HG03521 (cell line): ENCODE data around the gene FGF16.
"Not testable (repeated sequence)": the region's sequence is repeated elsewhere in the genome, so short reads cannot be mapped to it uniquely, and the experiment has no call there.

Experiments used
- ATAC-seq: cut with Tn5 transposase; IDR thresholded peaks from one replicate; pipeline ENCODE4 v1.9.1; 2021; ENCODE audit warnings: mild to moderate bottlenecking, moderate library complexity; ENCODE audit not compliant: unreplicated experiment

The FGF16 gene

GRCh38 chrX:77446908-77447652 is at the start of gene FGF16:
Gene FGF16, plus strand, starts transcription at chrX:77447389. Its CDS starts 286 bp downstream, at chrX:77447675.
- no peak for ATAC-seq

- no peak for ATAC-seq
Observed at GRCh38 chrX:77398330-77398954, 48.7 kb upstream of the FGF16 start.

- ATAC-seq = no peak
Observed at GRCh38 chrX:77404419-77404818, 42.8 kb upstream of the FGF16 start.

- ATAC-seq = not testable (repeated sequence)
Observed at GRCh38 chrX:77407821-77408220, 39.4 kb upstream of the FGF16 start.

- no peak for ATAC-seq
Observed at GRCh38 chrX:77412631-77413030, 34.6 kb upstream of the FGF16 start.

GRCh38 chrX:77415161-77415560 is 32.0 kb upstream of the FGF16 start:
- ATAC-seq = no peak

GRCh38 chrX:77415882-77416281 is 31.3 kb upstream of the FGF16 start:
- ATAC-seq = no peak

- no peak for ATAC-seq
Observed at GRCh38 chrX:77422891-77423648, 24.1 kb upstream of the FGF16 start.

GRCh38 chrX:77426811-77427210 is 20.4 kb upstream of the FGF16 start:
- ATAC-seq = no peak

GRCh38 chrX:77427611-77428010 is 19.6 kb upstream of the FGF16 start:
- ATAC-seq = no peak

- no peak for ATAC-seq
Observed at GRCh38 chrX:77428551-77428950, 18.6 kb upstream of the FGF16 start.

- ATAC-seq = no peak
Observed at GRCh38 chrX:77431227-77431626, 16.0 kb upstream of the FGF16 start.

GRCh38 chrX:77433001-77433400 is 14.2 kb upstream of the FGF16 start:
- no peak for ATAC-seq

- no peak for ATAC-seq
Observed at GRCh38 chrX:77434962-77435361, 12.2 kb upstream of the FGF16 start.

GRCh38 chrX:77436271-77436670 is 10.9 kb upstream of the FGF16 start:
- ATAC-seq = no peak

GRCh38 chrX:77436682-77437081 is 10.5 kb upstream of the FGF16 start:
- ATAC-seq = no peak

GRCh38 chrX:77440330-77440729 is 6.9 kb upstream of the FGF16 start:
- ATAC-seq = no peak

GRCh38 chrX:77441033-77441432 is 6.2 kb upstream of the FGF16 start:
- no peak for ATAC-seq

- no peak for ATAC-seq
Observed at GRCh38 chrX:77441479-77441878, 5.7 kb upstream of the FGF16 start.

- no peak for ATAC-seq
Observed at GRCh38 chrX:77442728-77443127, 4.5 kb upstream of the FGF16 start.

- ATAC-seq = no peak
Observed at GRCh38 chrX:77444075-77444474, 3.1 kb upstream of the FGF16 start.

- no peak for ATAC-seq
Observed at GRCh38 chrX:77444545-77444944, 2.6 kb upstream of the FGF16 start.
